ENCODE data around the gene SCFD2. TPM values are rescaled to one million over a fixed set of nuclear protein-coding genes. Genes with fewer than 3 reads are reported as not detected.

SCFD2 gene
- total RNA-seq, 6 experiments from 2014 or later: 35.2 to 46.7 (median 41.5) TPM

- H3K36me3 Mint-ChIP-seq (ENCODE audit: low read depth): peaks cover 7% of the 10 kb centered on the region
- H3K27me3 Mint-ChIP-seq (ENCODE audit: insufficient read depth): peaks cover 3% of the 10 kb centered on the region
- peaks cover 23% of the 10 kb centered on the region for H3K4me1 Mint-ChIP-seq (ENCODE audit: low read depth)
- no peaks in the 10 kb centered on the region for H3K9me3 Mint-ChIP-seq
- DNase-seq: no peak
- no peak overlapping the region for H3K27ac Mint-ChIP-seq
- TF ChIP-seq CTCF (IDR thresholded peaks at IDR 0.05): no peak
- H3K4me3 Mint-ChIP-seq: no peak overlapping the region
Measured at GRCh38 chr4:52966781-52967180, 399.1 kb downstream of the SCFD2 start.

- Mint-ChIP-seq H3K4me1 (ENCODE audit: low read depth) (peaks cover 23% of the 10 kb centered on the region), H3K27ac (no peak overlapping the region), H3K4me3 (no peak overlapping the region), H3K36me3 (ENCODE audit: low read depth) (peaks cover 7% of the 10 kb centered on the region), H3K27me3 (ENCODE audit: insufficient read depth) (peaks cover 3% of the 10 kb centered on the region), H3K9me3 (no peaks in the 10 kb centered on the region)
- DNase-seq: no peak
- TF ChIP-seq CTCF (IDR thresholded peaks at IDR 0.05): no peak
Measured at GRCh38 chr4:52966172-52966571, 399.7 kb downstream of the SCFD2 start.

GRCh38 chr4:52964561-52965101, 401.2 kb downstream of the SCFD2 start:
- no peak overlapping the region for H3K27ac Mint-ChIP-seq
- no peak overlapping the region for H3K4me3 Mint-ChIP-seq
- H3K9me3 Mint-ChIP-seq: no peaks in the 10 kb centered on the region
- peaks cover 1% of the 10 kb centered on the region for H3K27me3 Mint-ChIP-seq (ENCODE audit: insufficient read depth)
- no peak for TF ChIP-seq CTCF (IDR thresholded peaks at IDR 0.05)
- DNase-seq: no peak
- peaks cover 5% of the 10 kb centered on the region; the same call in 1 of the 2 replicates for H3K36me3 Mint-ChIP-seq (ENCODE audit: low read depth)
- H3K4me1 Mint-ChIP-seq (ENCODE audit: low read depth): peaks cover 36% of the 10 kb centered on the region

- DNase-seq: no peak
- no peak for TF ChIP-seq CTCF (IDR thresholded peaks at IDR 0.05)
- no peak overlapping the region for H3K27ac Mint-ChIP-seq
- H3K4me1 Mint-ChIP-seq (ENCODE audit: low read depth): peaks cover 43% of the 10 kb centered on the region
- no peaks in the 10 kb centered on the region for H3K9me3 Mint-ChIP-seq
- no peak overlapping the region for H3K4me3 Mint-ChIP-seq
- no peaks in the 10 kb centered on the region; the same call in 1 of the 2 replicates for H3K27me3 Mint-ChIP-seq (ENCODE audit: insufficient read depth)
- no peaks in the 10 kb centered on the region for H3K36me3 Mint-ChIP-seq (ENCODE audit: low read depth)
Measured at GRCh38 chr4:52964011-52964410, 401.9 kb downstream of the SCFD2 start.

GRCh38 chr4:52962721-52963120, 403.1 kb downstream of the SCFD2 start:
- no peak overlapping the region for H3K27ac Mint-ChIP-seq

More at GRCh38 chr4:52962721-52963120, 403.1 kb downstream of the SCFD2 start:
- no peaks in the 10 kb centered on the region for H3K27me3 Mint-ChIP-seq (ENCODE audit: insufficient read depth)
- no peak for DNase-seq
- peaks cover 56% of the 10 kb centered on the region for H3K4me1 Mint-ChIP-seq (ENCODE audit: low read depth)
- H3K36me3 Mint-ChIP-seq (ENCODE audit: low read depth): no peaks in the 10 kb centered on the region
- H3K9me3 Mint-ChIP-seq: no peaks in the 10 kb centered on the region
- TF ChIP-seq CTCF (IDR thresholded peaks at IDR 0.05): no peak
- no peak overlapping the region for H3K4me3 Mint-ChIP-seq
